ENCODE data around the gene NTRK2.

GRCh38 chr9:84679571-84679970 lies 10.0 kb downstream of the NTRK2 start:
- TF ChIP-seq REST (IDR thresholded peaks at IDR 0.05) (no peak), RAD21 (IDR thresholded peaks at IDR 0.05) (no peak), RXRA (IDR thresholded peaks at IDR 0.05) (no peak), CTCF (IDR thresholded peaks at IDR 0.05; ENCODE audit: low read depth, low read length, missing input control) (no peak), GABPA (IDR thresholded peaks at IDR 0.05 in 1 of 2, conservative IDR thresholded peaks at IDR 0.05 in 1 of 2) (no peak), SP1 (IDR thresholded peaks at IDR 0.05) (no peak), TAF1 (conservative IDR thresholded peaks at IDR 0.05) (no peak), ZBTB33 (IDR thresholded peaks at IDR 0.05) (no peak), HNF4G (IDR thresholded peaks at IDR 0.05) (no peak)
